ENCODE data around the gene ATG3. TPM values are rescaled to one million over a fixed set of nuclear protein-coding genes. Genes with fewer than 3 reads are reported as not detected.

The ATG3 gene
- total and polyA plus RNA-seq, 2 of the 8 experiments (the other 6 are each of a cell fraction or from before 2014, with no cell fraction given): 27.3 to 55.3 TPM

GRCh38 chr3:112579232-112579631 lies 17.5 kb upstream of the ATG3 start:
- no peak overlapping the region for H3K18ac ChIP-seq (ENCODE audit: extremely low read depth, low read length)
- H4K5ac ChIP-seq (ENCODE audit: insufficient read length, low read depth, low read length): no peak overlapping the region
- WGBS, 2 experiments (ENCODE audit: extremely low coverage in 1 of 2, insufficient coverage in 1 of 2, insufficient read length in 1 of 2, insufficient replicate concordance in 2 of 2, low coverage in 1 of 2, low lambda C conversion rate in 2 of 2, missing lambda C conversion rate in 1 of 2): 92% methylated on average over 3 of the region's 3 CpGs; no CpG with 5 or more reads in 1 of the 2 experiments
- no peak overlapping the region for H3K4me3 ChIP-seq (ENCODE audit: extremely low read depth in 1 of 4, insufficient read depth in 2 of 4, low read depth in 3 of 4, low read length in 4 of 4)
- no peaks in the 10 kb centered on the region for H3K79me2 ChIP-seq (ENCODE audit: control insufficient read depth in 1 of 2, insufficient read depth in 2 of 2, low read length in 2 of 2)
- H3K79me1 ChIP-seq (ENCODE audit: low read depth, low read length): no peaks in the 10 kb centered on the region
- no peak overlapping the region for H3K4me2 ChIP-seq (ENCODE audit: insufficient read depth in 1 of 2, low read depth in 2 of 2, low read length in 2 of 2)
- no peak overlapping the region for H4K8ac ChIP-seq (ENCODE audit: extremely low read depth, insufficient read depth, low read length)
- FAIRE-seq: no peak
- no peak overlapping the region for H2BK5ac ChIP-seq (ENCODE audit: low read depth, low read length)
- H2AK5ac ChIP-seq (ENCODE audit: low read depth, low read length): no peak overlapping the region
- H3K23me2 ChIP-seq (ENCODE audit: low read depth, low read length): no peaks in the 10 kb centered on the region
- TF ChIP-seq SAP30 (IDR thresholded peaks at IDR 0.05; ENCODE audit: insufficient read depth, insufficient replicate concordance, low read length) (no peak), CREB1 (IDR thresholded peaks at IDR 0.05) (no peak)
- no peak overlapping the region for H3K56ac ChIP-seq (replicated peaks; ENCODE audit: insufficient read length, low read depth, low read length)
- H3K27ac ChIP-seq (ENCODE audit: low read depth, low read length): no peak overlapping the region
- no peak overlapping the region for H4K91ac ChIP-seq (replicated peaks; ENCODE audit: insufficient read length, low read length)
- H2BK20ac ChIP-seq (ENCODE audit: low read length): no peak overlapping the region
- no peaks in the 10 kb centered on the region for H3K9me3 ChIP-seq (ENCODE audit: insufficient read depth in 2 of 2, low read depth in 1 of 2, low read length in 1 of 2)
- H2BK120ac ChIP-seq (replicated peaks; ENCODE audit: low read depth, low read length): no peak overlapping the region
- H3K27me3 ChIP-seq (replicated peaks in 1 of 4; ENCODE audit: control insufficient read depth in 3 of 4, extremely low read depth in 1 of 4, insufficient read depth in 3 of 4, low read length in 3 of 4): no peaks in the 10 kb centered on the region
- H2BK12ac ChIP-seq (ENCODE audit: low read depth, low read length): no peak overlapping the region
- H3K14ac ChIP-seq (ENCODE audit: insufficient read length): no peak overlapping the region
- H2BK15ac ChIP-seq (ENCODE audit: low read length): no peak overlapping the region
- peaks cover 0 to 43% (median 5%) of the 10 kb centered on the region in 4 experiments; a peak in 4 of 8 replicates for H3K36me3 ChIP-seq (ENCODE audit: control insufficient read depth in 2 of 4, insufficient read depth in 4 of 4, low read length in 3 of 4)
- no peaks in the 10 kb centered on the region for H4K20me1 ChIP-seq (replicated peaks in 1 of 2; ENCODE audit: control insufficient read depth in 1 of 2, insufficient read depth in 2 of 2, low read length in 2 of 2)
- no peaks in the 10 kb centered on the region; a peak in 1 of 7 replicates for H3K4me1 ChIP-seq (replicated peaks in 1 of 4; ENCODE audit: control insufficient read depth in 3 of 4, insufficient read depth in 4 of 4, low read length in 3 of 4)
- no peak overlapping the region for H3K4ac ChIP-seq (replicated peaks; ENCODE audit: insufficient read length, low read depth, low read length)
- H3K9ac ChIP-seq (replicated peaks in 1 of 4; ENCODE audit: extremely low read depth in 1 of 4, low read depth in 3 of 4, low read length in 3 of 4): no peak overlapping the region
- CTCF ChIA-PET (ENCODE audit: partially characterized antibody): interaction anchor here (0.8 to 2.3 kb wide), 8 partner anchors 35 to 401 kb away, joined by 3 to 8 read pairs (median 4); partner anchors contain the start of gene SLC9C1
- H2AFZ ChIP-seq (ENCODE audit: low read length): no peak overlapping the region
- no peak for DNase-seq (ENCODE audit: low read depth in 1 of 2, low spot score in 2 of 2)
- POLR2A ChIA-PET (ENCODE audit: partially characterized antibody): interaction anchor here (0.8 to 1.6 kb wide), 3 partner anchors 16 to 62 kb away, joined by 3 read pairs; partner anchors contain the start of genes ATG3 and SLC35A5
- H3K23ac ChIP-seq (ENCODE audit: insufficient read length): no peak overlapping the region
